ENCODE results near the gene CBFA2T2.
"Not testable (repeated sequence)": the region's sequence is repeated elsewhere in the genome, so short reads cannot be mapped to it uniquely, and the experiment has no call there.

GRCh38 chr20:33488661-33489494 lies 1.0 kb upstream of the CBFA2T2 start:
- not testable (repeated sequence) for TF ChIP-seq CTCF (IDR thresholded peaks at IDR 0.05; ENCODE audit: poor library complexity); EZH2 (IDR thresholded peaks at IDR 0.05; ENCODE audit: borderline replicate concordance)

Data from hepatocyte (in vitro differentiated cells).